Upper lobe of left lung (tissue), 6 donors: ENCODE data around the gene SCGB3A1. TPM values are rescaled to one million over a fixed set of nuclear protein-coding genes. Genes with fewer than 3 reads are reported as not detected.

Experiments
- ATAC-seq, 2 donors: fragments of 200-7000 bp; cut with Tn5 transposase; one replicate each; pipeline ENCODE4 v1.9.1; 2022; ENCODE audit warnings: mild to moderate bottlenecking in 2 of 2, moderate library complexity in 2 of 2; ENCODE audit not compliant: low FRiP score in 2 of 2
- DNase-seq, 2 donors: peaks; one replicate each; pipeline ENCODE4 v3.0.0-alpha.2; 2019 to 2020
- H3K27ac ChIP-seq, 4 donors: fragments of 200-600 bp; sonication (generic); one replicate each; pipeline ENCODE4 v1.5.1; 2016 to 2019
- H3K27me3 ChIP-seq, 4 donors: fragments of 200-600 bp; sonication (generic); one replicate each; pipeline ENCODE4 v1.5.1; 2017 to 2019
- H3K36me3 ChIP-seq, 4 donors: fragments of 200-600 bp; sonication (generic); one replicate each; pipeline ENCODE4 v1.5.1; 2016 to 2019
- H3K4me1 ChIP-seq, 4 donors: fragments of 200-600 bp; sonication (generic); one replicate each; pipeline ENCODE4 v1.5.1; 2018 to 2019
- H3K4me3 ChIP-seq, 4 donors: fragments of 200-600 bp; sonication (generic); one replicate each; pipeline ENCODE4 v1.5.1; 2017 to 2019; ENCODE audit warnings: mild to moderate bottlenecking in 2 of 4, moderate library complexity in 1 of 4
- H3K9me3 ChIP-seq, 4 donors: fragments of 200-600 bp; sonication (generic); one replicate each; pipeline ENCODE4 v1.5.1; 2018 to 2019
- CTCF ChIP-seq, 6 experiments: fragments of 450-650 bp in 4 of 6; fragments of 200-600 bp in 2 of 6; sonication (generic) in 2 of 6; IDR thresholded peaks; one replicate each; pipeline ENCODE4 v1.5.1; 2016 to 2019; ENCODE audit warnings: antibody characterized with exemption in 6 of 6
- EP300 ChIP-seq, 4 donors: sonication (generic); formaldehyde crosslinking; IDR thresholded peaks; one replicate each; pipeline ENCODE4 v1.5.1; 2017; ENCODE audit warnings: antibody characterized with exemption in 4 of 4, control low read depth in 2 of 4
- POLR2A ChIP-seq, 4 donors: fragments of 450-650 bp; IDR thresholded peaks; one replicate each; pipeline ENCODE4 v1.5.1; 2016 to 2017; ENCODE audit warnings: antibody characterized with exemption in 4 of 4, mild to moderate bottlenecking in 2 of 4
- POLR2AphosphoS5 ChIP-seq, 2 donors: sonication (generic); formaldehyde crosslinking; IDR thresholded peaks; one replicate each; pipeline ENCODE4 v1.5.1; 2017; ENCODE audit warnings: antibody characterized with exemption in 2 of 2
- WGBS, 2 donors: methylation state at CpG; one replicate each; pipeline ENCODE4 v1.1.5; 2017 to 2018; 5-methylcytosine and 5-hydroxymethylcytosine counted together
- total RNA-seq, 6 donors: library from RNA; depleted of rRNA in 4 of 6; stranded (reverse); fragments of >200 nt in 4 of 6; gene quantifications; one replicate each; pipeline versions ENCODE4 v1.1.0 to v1.2.1, GENCODE V29; 2016 to 2021
- donor health status: DM: no; HTN: no; CAD: no; lungs with moderate emphysema.
- donor health status: DM: no; HTN: yes; CAD: no; lungs with severe emphysema.

The SCGB3A1 gene
- total RNA-seq, 6 donors from 2014 or later: 232 to 940 (median 596) TPM

- no peaks in the 10 kb centered on the region for H3K27me3 ChIP-seq
- H3K4me3 ChIP-seq: no peak overlapping the region
- H3K4me1 ChIP-seq: peaks cover 0 to 18% (median 9%) of the 10 kb centered on the region in 4 donors
- peak overlapping the region in 2 of 4 donors; percentile 6 to 28 for H3K27ac ChIP-seq
- H3K36me3 ChIP-seq: peaks cover 0 to 18% (median 0%) of the 10 kb centered on the region in 4 donors
- peak in 1 of 2 donors; percentile 52 for DNase-seq
- no peak for ATAC-seq
- WGBS, 2 donors: 56 to 68% methylated on average over 3 to 10 of the region's 10 CpGs
- TF ChIP-seq POLR2AphosphoS5 (IDR thresholded peaks at IDR 0.05) (peak in 1 of 2 donors; percentile 23), CTCF (IDR thresholded peaks at IDR 0.05) (no peak), POLR2A (IDR thresholded peaks at IDR 0.05) (no peak)
- no peaks in the 10 kb centered on the region for H3K9me3 ChIP-seq
Measured at GRCh38 chr5:180632768-180633167, 41.5 kb upstream of the SCGB3A1 start.

GRCh38 chr5:180631549-180632383 lies 40.5 kb upstream of the SCGB3A1 start:
- Histone ChIP-seq H3K36me3 (peaks cover 0 to 18% (median 0%) of the 10 kb centered on the region in 4 donors), H3K4me1 (peaks cover 0 to 16% (median 9%) of the 10 kb centered on the region in 4 donors), H3K27ac (peak overlapping the region in 2 of 4 donors; percentile 22 to 56), H3K9me3 (no peaks in the 10 kb centered on the region), H3K4me3 (no peak overlapping the region), H3K27me3 (no peaks in the 10 kb centered on the region)
- 72 to 73% methylated on average over 32 of the region's 36 CpGs for WGBS, 2 donors
- peak in 1 of 2 donors; percentile 66 for DNase-seq
- TF ChIP-seq EP300 (IDR thresholded peaks at IDR 0.05): no peak
- TF ChIP-seq POLR2A (IDR thresholded peaks at IDR 0.05): no peak
- TF ChIP-seq POLR2AphosphoS5 (IDR thresholded peaks at IDR 0.05): no peak
- no peak for ATAC-seq

GRCh38 chr5:180630426-180630825 lies 39.1 kb upstream of the SCGB3A1 start:
- H3K27ac ChIP-seq: no peak overlapping the region
- H3K9me3 ChIP-seq: no peaks in the 10 kb centered on the region
- H3K4me1 ChIP-seq: peaks cover 0 to 15% (median 9%) of the 10 kb centered on the region in 4 donors
- TF ChIP-seq POLR2AphosphoS5 (IDR thresholded peaks at IDR 0.05) (no peak), EP300 (IDR thresholded peaks at IDR 0.05) (no peak), CTCF (IDR thresholded peaks at IDR 0.05) (no peak), POLR2A (IDR thresholded peaks at IDR 0.05) (no peak)
- no peak overlapping the region for H3K4me3 ChIP-seq
- DNase-seq (peak in 1 of 2 donors; percentile 78), ATAC-seq (no peak)
- no peaks in the 10 kb centered on the region for H3K27me3 ChIP-seq
- WGBS, 2 donors: 82 to 86% methylated on average over 7 to 21 of the region's 22 CpGs
- H3K36me3 ChIP-seq: peaks cover 0 to 18% (median 0%) of the 10 kb centered on the region in 4 donors

- ATAC-seq (no peak), DNase-seq (peak in 1 of 2 donors; percentile 56)
- peaks cover 0 to 15% (median 9%) of the 10 kb centered on the region in 4 donors for H3K4me1 ChIP-seq
Measured at GRCh38 chr5:180629831-180630382, 38.6 kb upstream of the SCGB3A1 start.

More at GRCh38 chr5:180629831-180630382, 38.6 kb upstream of the SCGB3A1 start:
- Histone ChIP-seq H3K27me3 (no peaks in the 10 kb centered on the region), H3K4me3 (no peak overlapping the region), H3K9me3 (no peaks in the 10 kb centered on the region), H3K36me3 (peaks cover 0 to 18% (median 0%) of the 10 kb centered on the region in 4 donors), H3K27ac (no peak overlapping the region)
- TF ChIP-seq POLR2AphosphoS5 (IDR thresholded peaks at IDR 0.05): no peak
- TF ChIP-seq EP300 (IDR thresholded peaks at IDR 0.05): no peak
- TF ChIP-seq POLR2A (IDR thresholded peaks at IDR 0.05): no peak
- TF ChIP-seq CTCF (IDR thresholded peaks at IDR 0.05): no peak
- WGBS, 2 donors: 90 to 92% methylated on average over 15 to 25 of the region's 25 CpGs
